Measurements from ENCODE around the gene CHST12. TPM values are rescaled to one million over a fixed set of nuclear protein-coding genes. Genes with fewer than 3 reads are reported as not detected.

CHST12 gene
- total and polyA plus RNA-seq, 2 of the 4 experiments (the other 2 are of a cell fraction) = 3.8 to 27.0 TPM

DNA sequence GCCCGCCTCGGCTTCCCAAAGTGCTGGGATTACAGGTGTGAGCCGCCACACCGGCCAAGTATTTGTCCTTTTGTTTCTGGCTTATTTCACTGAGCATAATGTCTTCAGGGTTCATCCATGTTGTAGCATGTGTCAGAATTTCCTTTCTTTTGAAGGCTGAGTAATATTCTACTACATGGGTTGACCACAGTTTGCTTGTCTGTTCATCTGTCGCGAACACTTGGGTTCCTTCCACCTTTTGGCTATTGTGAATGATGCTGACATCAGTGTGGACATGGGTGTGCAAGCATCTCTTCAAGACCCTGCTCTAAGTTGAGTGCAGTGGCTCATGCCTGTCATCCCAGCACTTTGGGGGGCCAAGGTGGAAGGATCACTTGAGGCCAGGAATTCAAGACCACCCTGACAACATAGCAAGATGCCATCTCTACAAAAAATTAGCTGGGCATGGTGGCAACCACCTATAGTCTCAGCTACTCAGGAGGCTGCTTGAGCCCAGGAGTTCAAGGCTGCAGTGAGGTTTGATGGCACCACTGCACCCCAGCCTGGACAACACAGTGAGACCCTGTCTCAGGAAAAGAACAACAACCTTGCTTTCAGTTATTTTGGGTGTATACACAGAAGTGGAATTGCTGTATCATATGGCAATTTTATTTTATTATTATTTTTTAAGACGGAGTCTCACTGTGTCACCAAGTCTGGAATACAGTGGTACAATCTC is 17.0 kb downstream of the CHST12 start:
- H3K4me3 ChIP-seq (ENCODE audit: insufficient read depth, low read depth, low read length) = no peak overlapping the region
- no peak for ATAC-seq (ENCODE audit: low read depth)
- no peak overlapping the region for H3K14ac ChIP-seq (replicated peaks; ENCODE audit: low read depth, low read length)
- no peak overlapping the region for H3K27ac ChIP-seq (ENCODE audit: insufficient read depth, low read length)
- H3K56ac ChIP-seq (ENCODE audit: extremely low read depth, insufficient read depth, low read length) = no peak overlapping the region
- H2AFZ ChIP-seq (replicated peaks; ENCODE audit: low read length, poor library complexity) = no peak overlapping the region
- POLR2A ChIA-PET (ENCODE audit: unreplicated experiment) = no interaction called here
- H3K36me3 ChIP-seq (ENCODE audit: control insufficient read depth, insufficient read depth, low read length) = no peaks in the 10 kb centered on the region
- WGBS, 2 experiments (ENCODE audit: extremely low coverage in 2 of 2, insufficient read length in 1 of 2) = no CpG with 5 or more reads among the region's 7 CpGs
- H3K79me1 ChIP-seq (ENCODE audit: low read depth in 1 of 2, low read length in 2 of 2) = peaks cover 17 to 28% of the 10 kb centered on the region in 2 experiments
- H3K9ac ChIP-seq (ENCODE audit: low read depth, low read length) = no peak overlapping the region
- H3K9me3 ChIP-seq (ENCODE audit: control insufficient read depth, insufficient read depth, low read length) = no peaks in the 10 kb centered on the region
- H2BK20ac ChIP-seq (ENCODE audit: low read depth, low read length) = no peak overlapping the region
- no peak for DNase-seq
- CTCF ChIA-PET = no interaction called here
- no peak overlapping the region for H2BK120ac ChIP-seq (ENCODE audit: low read depth, low read length)
- no peak overlapping the region for H2AK9ac ChIP-seq (replicated peaks; ENCODE audit: low read depth, low read length, poor library complexity)
- no peak overlapping the region for H2AK5ac ChIP-seq (ENCODE audit: low read depth, low read length)
- H3K4me1 ChIP-seq (ENCODE audit: control insufficient read depth, insufficient read depth, low read length) = peaks cover 3% of the 10 kb centered on the region; the same call in 1 of the 2 replicates
- dilution Hi-C loops (cut with HindIII; ENCODE audit: low sequenced_read_pairs, unreplicated experiment) = no loop called here
- intact Hi-C loops (cut with micrococcal nuclease) = no loop called here
- H4K5ac ChIP-seq (ENCODE audit: low read depth, low read length) = no peak overlapping the region
- TF ChIP-seq CHD1 (IDR thresholded peaks at IDR 0.05; ENCODE audit: low read depth, low read length) = no peak
- no peak for TF ChIP-seq BHLHE40 (IDR thresholded peaks at IDR 0.05; ENCODE audit: low read depth, low read length)
- TF ChIP-seq MAFK (IDR thresholded peaks at IDR 0.05; ENCODE audit: low read depth, low read length) = no peak
- TF ChIP-seq RFX5 (IDR thresholded peaks at IDR 0.05; ENCODE audit: low read depth, low read length) = no peak
- TF ChIP-seq, protein P1, sequence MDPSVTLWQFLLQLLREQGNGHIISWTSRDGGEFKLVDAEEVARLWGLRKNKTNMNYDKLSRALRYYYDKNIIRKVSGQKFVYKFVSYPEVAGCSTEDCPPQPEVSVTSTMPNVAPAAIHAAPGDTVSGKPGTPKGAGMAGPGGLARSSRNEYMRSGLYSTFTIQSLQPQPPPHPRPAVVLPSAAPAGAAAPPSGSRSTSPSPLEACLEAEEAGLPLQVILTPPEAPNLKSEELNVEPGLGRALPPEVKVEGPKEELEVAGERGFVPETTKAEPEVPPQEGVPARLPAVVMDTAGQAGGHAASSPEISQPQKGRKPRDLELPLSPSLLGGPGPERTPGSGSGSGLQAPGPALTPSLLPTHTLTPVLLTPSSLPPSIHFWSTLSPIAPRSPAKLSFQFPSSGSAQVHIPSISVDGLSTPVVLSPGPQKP (IDR thresholded peaks at IDR 0.05; ENCODE audit: borderline replicate concordance, low read depth, low read length) = no peak
- no peak for TF ChIP-seq SMC3 (IDR thresholded peaks at IDR 0.05; ENCODE audit: low read depth, low read length)
- TF ChIP-seq RCOR1 (IDR thresholded peaks at IDR 0.05; ENCODE audit: insufficient replicate concordance, low read length) = no peak
- TF ChIP-seq, protein P2, sequence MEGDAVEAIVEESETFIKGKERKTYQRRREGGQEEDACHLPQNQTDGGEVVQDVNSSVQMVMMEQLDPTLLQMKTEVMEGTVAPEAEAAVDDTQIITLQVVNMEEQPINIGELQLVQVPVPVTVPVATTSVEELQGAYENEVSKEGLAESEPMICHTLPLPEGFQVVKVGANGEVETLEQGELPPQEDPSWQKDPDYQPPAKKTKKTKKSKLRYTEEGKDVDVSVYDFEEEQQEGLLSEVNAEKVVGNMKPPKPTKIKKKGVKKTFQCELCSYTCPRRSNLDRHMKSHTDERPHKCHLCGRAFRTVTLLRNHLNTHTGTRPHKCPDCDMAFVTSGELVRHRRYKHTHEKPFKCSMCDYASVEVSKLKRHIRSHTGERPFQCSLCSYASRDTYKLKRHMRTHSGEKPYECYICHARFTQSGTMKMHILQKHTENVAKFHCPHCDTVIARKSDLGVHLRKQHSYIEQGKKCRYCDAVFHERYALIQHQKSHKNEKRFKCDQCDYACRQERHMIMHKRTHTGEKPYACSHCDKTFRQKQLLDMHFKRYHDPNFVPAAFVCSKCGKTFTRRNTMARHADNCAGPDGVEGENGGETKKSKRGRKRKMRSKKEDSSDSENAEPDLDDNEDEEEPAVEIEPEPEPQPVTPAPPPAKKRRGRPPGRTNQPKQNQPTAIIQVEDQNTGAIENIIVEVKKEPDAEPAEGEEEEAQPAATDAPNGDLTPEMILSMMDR (conservative IDR thresholded peaks at IDR 0.05; ENCODE audit: low read depth, low read length) = no peak
- TF ChIP-seq POLR2A (IDR thresholded peaks at IDR 0.05; ENCODE audit: low read depth, low read length) = no peak
- no peak for TF ChIP-seq RAD21 (IDR thresholded peaks at IDR 0.05; ENCODE audit: low read length)
- TF ChIP-seq NFE2L2 (IDR thresholded peaks at IDR 0.05; ENCODE audit: low read depth, low read length) = no peak
- TF ChIP-seq, protein P3, sequence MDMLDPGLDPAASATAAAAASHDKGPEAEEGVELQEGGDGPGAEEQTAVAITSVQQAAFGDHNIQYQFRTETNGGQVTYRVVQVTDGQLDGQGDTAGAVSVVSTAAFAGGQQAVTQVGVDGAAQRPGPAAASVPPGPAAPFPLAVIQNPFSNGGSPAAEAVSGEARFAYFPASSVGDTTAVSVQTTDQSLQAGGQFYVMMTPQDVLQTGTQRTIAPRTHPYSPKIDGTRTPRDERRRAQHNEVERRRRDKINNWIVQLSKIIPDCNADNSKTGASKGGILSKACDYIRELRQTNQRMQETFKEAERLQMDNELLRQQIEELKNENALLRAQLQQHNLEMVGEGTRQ (IDR thresholded peaks at IDR 0.05; ENCODE audit: low read depth, low read length) = no peak
- TF ChIP-seq FOS (IDR thresholded peaks at IDR 0.05; ENCODE audit: low read depth, low read length) = no peak
- TF ChIP-seq MXI1 (IDR thresholded peaks at IDR 0.05; ENCODE audit: borderline replicate concordance, low read depth, low read length) = no peak
- no peak for TF ChIP-seq CEBPB (IDR thresholded peaks at IDR 0.05; ENCODE audit: low read depth, low read length)
- TF ChIP-seq MAZ (IDR thresholded peaks at IDR 0.05; ENCODE audit: borderline replicate concordance, low read depth, low read length) = no peak
- H3K9me1 ChIP-seq (ENCODE audit: insufficient read depth, low read length) = peaks cover 4% of the 10 kb centered on the region; the same call in 1 of the 2 replicates
- no peak overlapping the region for H3K4me2 ChIP-seq (ENCODE audit: low read depth, low read length)
- no peak overlapping the region for H3K18ac ChIP-seq (ENCODE audit: low read depth, low read length)
- peaks cover 12% of the 10 kb centered on the region for H4K20me1 ChIP-seq (ENCODE audit: insufficient read depth, low read length)
- H4K8ac ChIP-seq (ENCODE audit: low read depth in 2 of 2, low read length in 2 of 2) = no peak overlapping the region
- BruUV-seq (replicated peaks) = no TSS peak
- no peak overlapping the region for H4K91ac ChIP-seq (ENCODE audit: insufficient read depth, low read depth, low read length)
- in situ Hi-C loops (cut with MboI; ENCODE audit: low sequenced_read_pairs) = no loop called here
- H3K23ac ChIP-seq (ENCODE audit: low read depth, low read length) = no peak overlapping the region
- H2BK15ac ChIP-seq (ENCODE audit: low read depth, low read length) = no peak overlapping the region
- H3K27me3 ChIP-seq (ENCODE audit: control insufficient read depth, insufficient read depth, low read length) = no peaks in the 10 kb centered on the region
- H2BK5ac ChIP-seq (ENCODE audit: low read depth, low read length, poor library complexity, severe bottlenecking) = no peak overlapping the region
- H3K4ac ChIP-seq (ENCODE audit: low read depth, low read length) = no peak overlapping the region

All from IMR-90 (cell line).